Hepatocyte (in vitro differentiated cells): ENCODE results near the gene COG4. TPM values are rescaled to one million over a fixed set of nuclear protein-coding genes. Genes with fewer than 3 reads are reported as not detected.

Experiments
- DNase-seq: peaks from one replicate; pipeline ENCODE4 v3.0.0-alpha.2; 2016; ENCODE audit warnings: low spot score
- H2AFZ ChIP-seq: fragments of 200-600 bp; sonication (generic); 2 replicates; pipeline ENCODE4 v1.6.0; 2016; ENCODE audit warnings: antibody characterized with exemption, mild to moderate bottlenecking
- H3K27ac ChIP-seq: fragments of 200-600 bp; sonication (generic); 2 replicates; pipeline ENCODE4 v1.5.1; 2016; ENCODE audit warnings: mild to moderate bottlenecking
- H3K27me3 ChIP-seq: fragments of 200-600 bp; sonication (generic); 2 replicates; pipeline ENCODE4 v1.6.1; 2016
- H3K36me3 ChIP-seq: fragments of 200-600 bp; sonication (generic); replicated peaks from 2 replicates; pipeline ENCODE4 v1.5.1; 2016; ENCODE audit warnings: low read depth; ENCODE audit not compliant: insufficient read depth
- H3K4me1 ChIP-seq: fragments of 200-600 bp; sonication (generic); 2 replicates; pipeline ENCODE4 v1.5.1; 2016; ENCODE audit warnings: mild to moderate bottlenecking, moderate library complexity; ENCODE audit not compliant: insufficient read depth
- H3K4me2 ChIP-seq: fragments of 200-600 bp; sonication (generic); 2 replicates; pipeline ENCODE4 v1.6.0; 2016
- H3K4me3 ChIP-seq: fragments of 200-600 bp; sonication (generic); 2 replicates; pipeline ENCODE4 v1.5.1; 2016; ENCODE audit warnings: mild to moderate bottlenecking
- H3K79me2 ChIP-seq: fragments of 200-600 bp; sonication (generic); 2 replicates; pipeline ENCODE4 v1.6.0; 2017; ENCODE audit warnings: mild to moderate bottlenecking
- H3K9me2 ChIP-seq: fragments of 200-600 bp; sonication (generic); replicated peaks from 2 replicates; pipeline ENCODE4 v1.6.0; 2017; ENCODE audit warnings: mild to moderate bottlenecking; ENCODE audit not compliant: insufficient read depth
- H3K9me3 ChIP-seq: fragments of 200-600 bp; sonication (generic); 2 replicates; pipeline ENCODE4 v1.5.1; 2016; ENCODE audit warnings: low read depth, mild to moderate bottlenecking
- H4K20me1 ChIP-seq: fragments of 200-600 bp; sonication (generic); 2 replicates; pipeline ENCODE4 v1.6.0; 2016; ENCODE audit warnings: mild to moderate bottlenecking; ENCODE audit not compliant: insufficient read depth, poor library complexity, severe bottlenecking
- CTCF ChIP-seq: fragments of 200-600 bp; sonication (generic); IDR thresholded peaks from 2 replicates; pipeline ENCODE4 v1.5.1; 2016; ENCODE audit warnings: antibody characterized with exemption, mild to moderate bottlenecking; ENCODE audit not compliant: poor library complexity
- EZH2 ChIP-seq: fragments of 200-600 bp; sonication (generic); IDR thresholded peaks from 2 replicates; pipeline ENCODE4 v1.6.1; 2016; ENCODE audit warnings: antibody characterized with exemption, mild to moderate bottlenecking, borderline replicate concordance
- EZH2phosphoT487 ChIP-seq: fragments of 200-600 bp; sonication (generic); IDR thresholded peaks from one replicate; pipeline ENCODE4 v1.6.1; 2018; ENCODE audit warnings: antibody characterized with exemption, mild to moderate bottlenecking, low read depth, moderate library complexity; ENCODE audit not compliant: unreplicated experiment, severe bottlenecking
- WGBS: methylation state at CpG from one replicate; pipeline ENCODE4 v1.1.6; 2016; ENCODE audit warnings: low lambda C conversion rate; ENCODE audit errors: missing lambda C conversion rate; 5-methylcytosine and 5-hydroxymethylcytosine counted together
- polyA plus RNA-seq: library from polyadenylated mRNA; unstranded; fragments of >200 nt; fragmentation: Nextera tagmentation; extraction: Ambion mirVana; gene quantifications from 2 replicates; pipeline ENCODE4 v1.2.1, GENCODE V29; 2016
- total RNA-seq: library from RNA; depleted of rRNA; stranded (reverse); fragments of >200 nt; gene quantifications from 2 replicates; pipeline ENCODE4 v1.2.3, GENCODE V29; 2014

The COG4 gene
- total and polyA plus RNA-seq, 2 experiments from 2014 or later = 45.9 to 48.9 TPM

GRCh38 chr16:70468776-70469525 is 54.4 kb downstream of the COG4 start:
- H2AFZ ChIP-seq = no peak overlapping the region
- 96% methylated on average over 16 of the region's 16 CpGs for WGBS
- H4K20me1 ChIP-seq = no peaks in the 10 kb centered on the region
- DNase-seq = no peak
- H3K79me2 ChIP-seq = no peaks in the 10 kb centered on the region
- no peak for TF ChIP-seq EZH2
- no peak for TF ChIP-seq EZH2phosphoT487
- TF ChIP-seq CTCF = no peak
- H3K4me1 ChIP-seq = no peaks in the 10 kb centered on the region
- H3K9me3 ChIP-seq = no peaks in the 10 kb centered on the region
- H3K36me3 ChIP-seq = no peaks in the 10 kb centered on the region
- no peak overlapping the region for H3K4me3 ChIP-seq
- no peak overlapping the region for H3K27ac ChIP-seq
- no peak overlapping the region for H3K4me2 ChIP-seq
- H3K27me3 ChIP-seq = no peaks in the 10 kb centered on the region
- no peaks in the 10 kb centered on the region for H3K9me2 ChIP-seq

- H3K27me3 ChIP-seq = no peaks in the 10 kb centered on the region
- H2AFZ ChIP-seq = no peak overlapping the region
- 97% methylated on average over 8 of the region's 8 CpGs for WGBS
- no peak for TF ChIP-seq EZH2phosphoT487
- H3K4me2 ChIP-seq = no peak overlapping the region
- no peak overlapping the region for H3K27ac ChIP-seq
- DNase-seq = no peak
- no peaks in the 10 kb centered on the region for H3K79me2 ChIP-seq
- no peak overlapping the region for H3K4me3 ChIP-seq
- H3K36me3 ChIP-seq = no peaks in the 10 kb centered on the region
- no peaks in the 10 kb centered on the region for H3K9me3 ChIP-seq
- no peaks in the 10 kb centered on the region for H4K20me1 ChIP-seq
- H3K4me1 ChIP-seq = no peaks in the 10 kb centered on the region
- H3K9me2 ChIP-seq = no peaks in the 10 kb centered on the region
Measured at GRCh38 chr16:70467608-70468007, 55.7 kb downstream of the COG4 start.

- Histone ChIP-seq H4K20me1 (no peaks in the 10 kb centered on the region), H3K9me2 (no peaks in the 10 kb centered on the region), H3K27me3 (no peaks in the 10 kb centered on the region), H3K36me3 (no peaks in the 10 kb centered on the region), H2AFZ (no peak overlapping the region), H3K4me2 (no peak overlapping the region), H3K9me3 (no peaks in the 10 kb centered on the region), H3K27ac (no peak overlapping the region), H3K4me3 (no peak overlapping the region), H3K4me1 (no peaks in the 10 kb centered on the region), H3K79me2 (no peaks in the 10 kb centered on the region)
- DNase-seq = no peak
- TF ChIP-seq EZH2phosphoT487 = no peak
- no peak for TF ChIP-seq CTCF
- TF ChIP-seq EZH2 = no peak
- WGBS = 91% methylated on average over 11 of the region's 11 CpGs
Measured at GRCh38 chr16:70467113-70467512, 56.2 kb downstream of the COG4 start.

- Histone ChIP-seq H3K27ac (no peak overlapping the region), H3K36me3 (no peaks in the 10 kb centered on the region), H3K9me2 (no peaks in the 10 kb centered on the region), H3K79me2 (no peaks in the 10 kb centered on the region), H3K9me3 (no peaks in the 10 kb centered on the region), H4K20me1 (no peaks in the 10 kb centered on the region), H2AFZ (no peak overlapping the region), H3K27me3 (no peaks in the 10 kb centered on the region), H3K4me3 (no peak overlapping the region), H3K4me1 (no peaks in the 10 kb centered on the region), H3K4me2 (no peak overlapping the region)
- 95% methylated on average over 7 of the region's 7 CpGs for WGBS
- TF ChIP-seq EZH2phosphoT487 (no peak), CTCF (no peak), EZH2 (no peak)
- no peak for DNase-seq
Measured at GRCh38 chr16:70466805-70467076, 56.6 kb downstream of the COG4 start.
